NCI-H82 (cell line): ENCODE measurements around the gene TNC.

ENCODE experiments used
- DNase-seq: peaks from one replicate; lab custom pipeline; 2025; lab: John Stamatoyannopoulos, UW

Gene TNC

DNA sequence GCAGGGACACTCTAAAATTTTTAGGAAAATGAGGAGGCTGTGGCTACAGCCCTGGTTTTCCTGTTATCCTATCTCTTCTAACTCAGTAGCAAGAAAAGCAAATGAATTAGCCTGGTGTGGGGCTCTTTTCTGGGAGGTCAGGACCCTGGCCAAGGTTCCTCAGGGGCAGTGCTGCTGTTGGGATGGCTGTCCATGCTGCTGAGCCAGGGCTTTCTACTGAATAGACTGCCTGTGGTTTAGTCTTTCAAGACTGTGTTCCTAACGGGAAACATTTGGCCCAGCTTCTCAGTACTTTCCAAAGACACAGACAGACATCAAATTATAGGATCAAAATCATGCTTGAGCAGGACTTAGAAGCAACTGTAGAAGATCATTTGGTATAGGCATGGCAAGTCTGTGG is 18.1 kb downstream of the TNC start:
- DNase-seq = no peak

DNA sequence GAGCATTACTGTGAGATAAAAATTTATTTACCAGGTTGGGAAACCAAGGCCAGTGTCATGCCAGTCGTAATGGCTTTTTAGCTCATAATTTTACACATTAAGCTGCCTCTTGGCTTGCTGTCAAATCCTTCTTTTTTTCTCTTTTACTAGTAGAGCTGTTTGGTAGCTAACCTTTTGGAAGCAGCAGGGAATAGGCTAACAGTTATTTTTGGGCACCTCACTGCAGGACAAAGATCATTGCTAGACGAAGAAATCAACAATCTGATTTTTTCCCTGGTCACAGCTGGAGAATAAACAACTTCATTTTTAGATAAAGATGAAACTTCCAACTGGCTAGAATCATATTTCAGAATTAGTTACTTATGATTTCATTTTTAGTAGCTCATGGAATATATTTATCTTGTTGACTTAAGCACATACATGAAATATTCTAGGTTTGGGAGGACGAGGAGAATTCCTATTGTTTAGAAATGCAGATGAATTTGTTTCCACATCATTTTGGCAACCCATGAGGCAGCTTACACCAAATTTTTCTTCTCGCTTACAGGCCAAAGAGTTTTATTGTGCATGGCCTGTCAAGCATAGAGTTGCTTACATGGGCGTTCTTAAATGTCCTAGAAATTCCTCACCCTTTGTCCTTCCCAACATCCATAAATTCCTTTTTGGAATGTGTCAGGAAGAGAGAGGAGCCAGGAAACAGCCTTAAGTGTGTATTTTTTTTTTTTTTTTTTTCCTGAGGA is 19.6 kb downstream of the TNC start:
- no peak for DNase-seq

DNA sequence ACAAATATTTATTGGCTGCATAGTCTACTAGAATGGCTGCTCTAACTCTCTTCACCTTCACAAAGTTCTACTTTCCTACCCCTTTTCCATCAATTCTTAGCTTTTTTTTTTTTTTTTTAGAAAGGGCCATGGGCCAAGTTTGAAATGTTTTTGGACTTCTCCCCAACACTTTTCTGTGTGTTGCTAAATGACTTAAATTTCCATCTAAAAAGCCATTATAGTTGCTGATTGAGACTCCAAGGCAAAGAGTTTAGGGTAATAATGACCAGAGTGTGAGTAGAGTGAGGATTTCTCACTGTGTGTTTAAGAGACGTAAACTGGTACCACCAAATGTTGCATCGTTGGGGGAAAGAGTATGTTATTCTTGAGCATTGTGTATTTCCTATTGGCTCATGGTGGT is 24.4 kb downstream of the TNC start:
- no peak for DNase-seq

DNA sequence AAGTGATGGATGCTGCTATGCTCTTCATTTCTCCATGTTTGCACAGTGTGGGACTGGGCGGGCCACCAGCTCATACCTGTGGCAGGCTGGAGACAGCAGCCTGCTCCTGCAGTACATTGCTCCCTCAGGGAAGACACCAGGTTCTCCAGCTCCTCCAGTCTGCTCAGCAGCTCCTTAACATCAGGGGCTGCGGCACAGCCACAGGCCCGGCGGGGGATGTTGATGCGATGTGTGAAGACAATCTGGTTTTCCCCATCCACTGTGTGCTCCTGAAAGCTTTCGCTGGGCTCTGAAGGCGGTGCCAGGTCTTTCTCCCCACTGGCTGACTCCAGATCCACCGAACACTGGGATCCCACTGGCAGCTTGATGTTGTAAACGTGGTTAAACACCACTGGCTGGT is 27.5 kb downstream of the TNC start:
- no peak for DNase-seq

DNA sequence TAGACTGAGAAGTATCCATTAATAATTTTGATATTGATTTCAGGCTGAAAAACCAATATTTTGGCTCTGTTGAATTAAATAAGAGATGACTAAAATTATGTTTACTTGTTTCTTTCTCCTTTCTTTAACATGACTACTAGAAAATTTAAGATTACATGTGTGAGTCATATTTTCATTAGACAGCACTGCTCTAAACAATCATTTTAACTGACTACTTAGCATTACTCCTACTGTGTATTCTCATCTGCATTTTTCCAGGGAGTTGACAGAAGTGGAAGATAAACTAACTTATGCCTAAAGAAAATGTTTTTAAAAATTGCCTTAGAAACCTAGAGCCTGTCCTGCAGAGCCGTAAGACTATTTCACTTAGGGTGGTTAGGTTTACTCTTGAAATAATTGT is 29.1 kb downstream of the TNC start:
- no peak for DNase-seq

DNA sequence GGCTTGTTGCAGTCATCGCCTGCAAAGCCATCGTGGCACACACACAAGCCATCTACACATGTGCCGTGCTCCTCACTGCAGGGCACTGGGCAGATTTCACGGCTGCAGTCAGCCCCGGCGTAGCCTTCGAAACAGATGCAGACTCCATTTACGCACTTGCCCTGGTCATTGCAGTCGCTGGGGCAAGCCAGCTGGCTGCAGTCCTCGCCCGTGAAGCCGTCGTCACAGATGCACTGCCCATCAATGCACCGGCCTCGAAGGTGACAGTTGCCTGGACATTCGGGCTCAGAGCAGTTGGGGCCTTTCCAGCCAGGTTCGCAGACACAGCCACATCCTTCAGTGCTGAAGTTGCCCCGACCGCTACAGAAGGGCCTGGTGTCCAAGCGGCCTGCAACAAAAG is 31.1 kb downstream of the TNC start:
- DNase-seq = no peak

DNA sequence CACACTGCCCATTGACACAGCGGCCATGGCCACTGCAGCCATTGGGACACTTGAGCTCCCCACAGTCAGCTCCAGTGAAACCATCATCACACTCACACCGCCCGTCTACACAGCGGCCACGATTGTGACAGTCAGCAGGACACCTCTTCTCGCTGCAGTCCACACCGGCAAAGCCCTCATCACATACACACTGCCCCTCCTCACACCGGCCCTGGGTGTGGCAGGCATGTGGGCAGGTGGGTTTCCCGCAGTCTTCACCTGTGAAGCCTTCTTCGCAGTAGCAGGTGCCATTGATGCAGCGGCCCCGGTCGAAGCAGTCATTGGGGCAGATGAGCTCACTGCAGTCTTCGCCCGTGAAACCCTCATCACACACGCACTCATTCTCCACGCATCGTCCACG is 31.5 kb downstream of the TNC start:
- DNase-seq = no peak

DNA sequence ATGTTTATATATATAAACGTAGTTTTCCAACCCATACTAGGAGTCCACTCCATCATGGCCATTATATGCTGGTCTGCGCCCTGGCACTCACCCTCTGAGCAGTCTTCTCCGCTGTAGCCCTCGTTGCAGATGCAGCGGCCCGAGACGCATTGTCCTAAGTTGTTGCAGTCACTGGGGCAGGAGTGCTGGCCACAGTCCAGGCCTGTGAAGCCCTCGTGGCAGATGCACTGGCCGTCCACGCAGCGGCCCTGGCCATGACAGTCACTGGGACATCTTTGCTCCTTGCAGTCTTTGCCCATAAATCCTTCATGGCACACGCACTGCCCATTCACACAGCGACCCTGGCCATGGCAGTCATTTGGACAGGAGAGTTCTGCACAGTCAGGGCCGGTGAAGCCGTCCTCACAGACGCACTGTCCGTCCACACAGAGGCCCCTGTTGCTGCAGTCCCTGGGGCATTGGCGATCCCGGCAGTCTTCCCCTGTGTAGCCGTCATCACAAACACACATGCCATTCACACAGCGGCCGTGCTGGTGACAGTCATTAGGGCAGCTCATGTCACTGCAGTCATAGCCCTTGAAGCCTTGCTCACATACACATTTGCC is 32.1 kb downstream of the TNC start:
- no peak for DNase-seq

DNA sequence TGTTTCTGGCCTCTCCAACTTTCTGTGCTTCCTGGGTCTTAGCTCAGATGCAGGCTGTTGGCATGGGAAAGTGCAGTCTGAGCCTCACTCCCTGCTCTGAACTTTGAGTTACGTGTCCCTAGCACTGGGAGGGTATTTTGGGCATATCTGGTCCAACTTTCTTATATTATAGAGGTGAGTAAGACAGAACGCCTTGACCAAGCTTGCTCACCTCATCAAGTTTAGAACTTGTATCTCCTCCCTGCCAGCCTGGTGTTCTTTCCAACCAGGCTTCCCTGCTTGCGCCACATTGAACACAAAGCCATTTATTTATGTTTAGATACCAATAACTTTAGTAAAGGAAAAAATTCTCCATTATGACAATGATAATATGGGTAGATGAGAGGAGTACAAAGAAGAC is 33.2 kb downstream of the TNC start:
- DNase-seq = no peak

DNA sequence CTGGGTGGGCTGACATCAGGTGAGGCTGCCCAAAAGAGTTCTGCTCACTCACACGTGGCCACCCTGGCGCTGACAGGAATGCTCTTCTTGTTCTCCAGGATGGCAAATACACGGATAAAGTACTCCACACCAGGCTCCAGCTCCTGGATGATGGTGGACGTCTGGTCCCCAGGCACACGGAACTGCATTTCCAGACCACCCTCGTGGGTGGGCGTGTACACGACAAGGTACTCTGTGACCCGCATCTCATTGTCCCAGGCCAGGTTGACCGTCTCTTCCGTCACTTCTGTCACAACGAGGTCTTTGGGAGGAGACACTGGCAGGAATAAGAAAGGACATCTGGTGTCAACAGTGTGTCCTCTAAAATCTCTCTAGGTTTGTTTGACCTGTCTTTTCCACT is 33.8 kb downstream of the TNC start:
- no peak for DNase-seq

DNA sequence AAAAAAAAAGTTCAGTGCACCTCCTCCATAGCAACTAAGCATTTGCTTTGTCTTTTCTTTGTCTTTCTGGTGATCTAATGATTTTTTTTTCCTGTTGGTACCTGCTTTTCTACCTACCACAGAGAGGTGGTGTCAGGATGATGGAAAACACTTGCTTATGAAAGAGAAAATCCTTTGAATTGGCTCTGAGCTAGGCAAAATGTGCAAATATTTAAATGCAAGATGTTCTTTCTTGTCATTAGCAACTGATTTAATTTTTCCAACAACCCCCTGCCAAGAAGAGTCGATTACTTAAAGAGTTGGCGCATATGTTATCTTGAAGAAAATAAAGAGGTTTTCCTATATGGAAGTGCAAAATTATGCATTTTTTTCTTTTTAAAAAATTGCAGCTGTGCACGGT is 37.7 kb downstream of the TNC start:
- no peak for DNase-seq

DNA sequence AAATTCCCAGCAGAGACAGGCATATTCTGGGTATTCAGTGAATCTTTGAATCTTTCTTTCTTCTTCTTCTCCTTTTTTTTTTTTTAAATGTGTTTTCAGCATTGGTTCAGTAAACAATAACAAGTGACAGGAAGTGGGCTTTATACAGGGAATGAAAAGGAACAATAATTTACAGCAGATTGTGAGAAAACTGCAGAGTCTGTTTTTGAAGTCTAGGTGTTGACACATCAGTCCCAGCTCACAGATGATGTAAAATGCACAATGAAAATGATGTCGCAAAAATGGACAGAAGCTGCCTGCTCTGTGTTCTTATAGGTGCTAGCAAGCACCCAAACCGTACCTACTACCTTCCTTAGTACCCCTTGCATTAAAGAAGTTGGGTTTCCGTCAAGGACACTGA is 38.8 kb downstream of the TNC start:
- no peak for DNase-seq

DNA sequence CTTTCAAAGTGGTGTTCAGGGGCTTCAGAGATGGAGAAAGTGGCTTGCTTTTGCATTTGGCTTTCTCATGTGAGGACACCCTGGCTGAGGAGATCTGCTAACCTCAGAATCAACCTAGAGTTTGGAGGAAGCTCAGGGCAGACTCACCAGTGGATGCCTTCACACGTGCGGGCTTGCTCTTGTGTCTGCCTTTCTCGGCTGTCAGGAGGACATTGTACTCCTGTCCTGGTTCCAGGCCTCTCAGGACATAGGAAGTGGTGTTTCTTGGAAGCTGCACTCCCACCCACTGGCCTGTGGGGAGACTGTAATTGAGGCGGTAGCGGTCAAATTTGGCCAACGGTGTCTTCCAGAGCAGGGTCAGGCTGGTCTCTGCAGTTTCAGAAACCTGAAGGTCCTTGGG is 44.5 kb downstream of the TNC start:
- no peak for DNase-seq

DNA sequence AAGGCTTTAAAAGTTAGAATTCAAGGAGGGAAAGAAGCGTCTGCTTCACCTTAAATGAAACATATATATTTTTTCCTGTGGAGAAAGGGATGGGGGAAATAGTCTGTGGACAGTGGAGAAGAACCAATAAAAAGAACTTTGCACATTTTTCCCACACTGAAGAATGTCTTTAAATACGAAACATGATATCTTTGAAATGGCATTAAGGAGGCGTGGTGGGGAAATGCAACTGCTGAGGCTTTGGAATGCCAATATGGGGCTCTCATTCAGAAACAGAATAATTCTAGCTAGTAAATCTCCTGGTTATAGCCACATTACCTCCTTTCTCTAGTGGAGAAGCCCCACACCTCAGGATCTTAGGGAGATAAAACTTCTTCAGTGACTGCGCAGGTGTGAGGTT is 46.8 kb downstream of the TNC start:
- DNase-seq = no peak

DNA sequence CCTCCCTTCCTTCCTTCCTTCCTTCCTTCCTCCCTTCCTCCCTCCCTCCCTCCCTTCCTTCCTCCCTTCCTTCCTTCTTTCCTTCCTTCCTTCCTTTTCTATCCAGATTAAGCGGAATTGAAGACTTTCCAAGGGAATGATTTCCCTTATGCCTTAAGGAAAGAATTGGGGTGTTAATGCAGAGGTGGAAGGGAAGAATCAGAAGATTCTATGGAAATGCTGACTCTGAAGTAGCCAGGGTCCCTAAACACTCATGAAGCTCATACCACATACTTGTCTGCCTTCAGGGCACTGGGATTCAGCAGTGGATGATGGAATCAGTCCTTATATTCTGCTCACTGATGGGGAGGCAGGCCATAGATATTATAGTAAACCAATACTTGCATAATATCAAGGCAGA is 48.2 kb downstream of the TNC start:
- no peak for DNase-seq

DNA sequence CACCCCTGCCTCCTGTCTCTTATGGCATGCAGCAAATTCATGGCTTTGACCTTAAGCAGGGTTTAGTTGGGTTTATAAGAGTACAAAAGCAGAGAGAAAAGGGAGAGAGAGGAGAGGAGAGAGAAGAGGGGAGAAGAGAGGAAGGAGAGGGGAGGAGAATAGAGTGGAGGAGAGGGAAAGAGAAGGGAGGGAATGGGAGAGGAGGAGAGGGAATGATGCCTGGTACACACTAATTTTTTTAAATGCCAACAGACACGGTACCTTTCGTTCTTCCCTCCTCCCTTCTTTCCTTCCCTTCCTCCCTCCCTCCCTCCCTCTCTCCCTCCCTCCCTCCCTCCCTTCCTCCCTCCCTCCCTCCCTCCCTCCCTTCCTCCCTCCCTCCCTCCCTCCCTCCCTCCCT is 48.7 kb downstream of the TNC start:
- no peak for DNase-seq

DNA sequence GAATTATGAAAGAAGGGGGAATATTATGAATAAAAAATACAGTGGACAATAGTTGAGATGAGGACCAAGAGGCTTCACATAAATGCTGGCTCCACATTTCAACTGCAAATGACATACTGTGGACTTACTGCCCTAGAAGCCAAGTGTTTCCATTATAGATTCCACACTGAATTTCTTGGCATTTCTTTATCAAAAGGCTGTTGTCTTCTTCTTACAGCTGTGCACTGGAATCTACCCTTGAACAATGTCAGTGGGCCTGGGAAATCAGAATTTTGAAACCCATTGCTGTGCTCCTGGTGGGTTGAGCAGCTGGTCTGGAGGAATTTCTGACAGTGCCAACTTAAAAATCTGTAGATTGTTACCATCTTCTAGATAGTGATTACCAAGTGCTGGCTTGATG is 49.9 kb downstream of the TNC start:
- no peak for DNase-seq

DNA sequence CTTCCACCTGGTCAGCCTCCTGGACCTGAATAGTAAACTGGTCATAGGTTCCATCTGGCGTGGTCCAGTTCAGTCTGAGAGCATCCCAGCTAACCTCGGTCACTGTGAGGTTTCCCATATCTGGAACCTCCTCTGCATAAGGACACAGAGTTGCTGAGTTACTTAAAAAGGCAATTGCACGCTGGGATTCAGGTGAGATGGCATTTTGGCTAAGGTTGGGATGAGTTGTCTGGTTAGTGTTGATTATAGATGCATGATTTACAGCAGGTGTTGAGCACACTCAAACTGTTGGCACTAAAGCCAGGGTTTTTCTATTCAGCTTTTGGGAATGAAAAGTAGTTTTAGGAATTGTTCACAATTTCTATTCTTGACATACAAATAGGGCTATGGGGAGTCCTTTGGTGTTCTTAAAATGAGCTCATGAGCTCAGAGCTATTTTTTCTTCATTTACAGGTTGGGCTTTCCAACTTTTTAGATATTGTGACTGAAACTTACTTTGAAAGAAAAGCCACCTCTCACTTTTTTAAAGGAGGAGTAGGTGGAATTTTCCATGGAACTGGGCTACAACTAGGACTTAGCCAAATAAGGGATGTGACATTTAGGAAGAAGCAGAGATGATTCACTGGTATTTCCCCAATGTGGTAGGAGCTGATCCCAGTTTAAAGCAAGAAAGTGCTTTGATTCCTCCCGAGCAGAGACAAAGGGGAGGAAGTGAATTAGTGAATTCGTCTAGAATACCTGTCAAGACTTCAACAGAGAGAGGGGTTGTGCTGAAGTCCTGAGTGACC is 54.7 kb downstream of the TNC start:
- no peak for DNase-seq

DNA sequence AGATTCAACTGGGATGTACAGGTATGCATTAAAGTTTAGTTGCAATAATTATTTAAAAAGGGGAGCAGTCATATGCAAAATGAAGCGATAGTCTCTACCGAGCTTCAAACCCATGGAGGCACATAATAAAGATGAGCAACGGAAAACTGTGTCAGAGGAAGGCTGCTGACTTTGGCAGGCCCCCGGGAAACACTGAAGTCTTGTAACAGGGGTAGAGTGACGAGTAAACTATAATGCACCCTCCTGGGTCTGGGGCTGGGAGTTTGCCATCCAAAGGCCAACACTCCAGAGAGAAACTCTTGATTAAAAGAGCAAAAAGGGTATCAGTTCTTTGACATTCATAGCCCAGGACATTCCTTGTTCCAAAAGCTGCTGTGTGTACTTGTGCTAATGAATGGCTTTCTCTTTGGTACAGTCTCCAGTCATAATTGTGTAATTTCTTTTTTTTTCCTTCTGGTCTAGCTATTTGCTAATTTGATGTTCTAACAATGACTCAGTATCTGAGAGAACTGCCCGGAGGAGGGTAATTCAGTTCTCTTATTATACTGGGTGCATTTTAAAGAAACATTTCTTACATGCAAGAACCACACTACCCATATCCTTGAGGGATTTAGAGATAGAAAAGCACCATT is 59.2 kb downstream of the TNC start:
- no peak for DNase-seq

DNA sequence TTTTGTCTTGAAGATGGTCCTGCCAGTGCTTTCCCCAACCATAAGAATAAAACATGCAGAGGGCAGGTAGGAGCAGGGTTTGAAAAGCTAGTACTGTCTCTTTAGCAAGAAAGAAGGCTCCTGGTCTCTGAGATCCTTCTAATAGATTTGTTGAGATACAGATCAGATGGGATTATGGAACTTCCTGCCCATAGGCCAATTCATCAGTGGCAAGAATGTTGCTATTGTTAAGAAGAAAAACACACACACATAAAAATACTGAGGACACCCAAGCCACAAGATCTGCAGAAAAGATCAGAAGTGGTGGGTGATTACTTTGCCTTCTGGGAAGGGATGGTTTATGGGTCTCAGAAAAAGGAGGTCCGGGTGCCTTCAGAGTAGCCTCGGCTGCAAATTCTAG is 59.8 kb downstream of the TNC start:
- DNase-seq = no peak

DNA sequence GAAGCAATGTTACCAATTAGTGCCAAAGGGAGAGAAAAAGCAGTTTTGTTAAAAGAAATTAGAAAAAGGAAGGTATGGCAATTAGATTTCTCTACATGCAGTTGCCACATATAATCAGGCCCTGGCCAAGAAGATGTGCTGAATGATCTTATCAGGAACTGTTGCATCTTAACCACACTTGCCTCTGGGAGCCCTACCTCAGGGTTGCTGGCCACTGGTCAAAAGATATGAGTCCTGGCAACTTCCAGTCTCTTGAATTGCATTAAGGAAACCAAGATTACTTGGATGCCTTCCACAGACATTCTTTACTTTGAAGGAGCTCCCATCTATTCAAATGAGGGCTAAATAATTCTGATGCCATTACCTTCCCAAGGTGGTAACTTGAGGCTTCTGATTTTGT is 60.4 kb downstream of the TNC start:
- DNase-seq = no peak

DNA sequence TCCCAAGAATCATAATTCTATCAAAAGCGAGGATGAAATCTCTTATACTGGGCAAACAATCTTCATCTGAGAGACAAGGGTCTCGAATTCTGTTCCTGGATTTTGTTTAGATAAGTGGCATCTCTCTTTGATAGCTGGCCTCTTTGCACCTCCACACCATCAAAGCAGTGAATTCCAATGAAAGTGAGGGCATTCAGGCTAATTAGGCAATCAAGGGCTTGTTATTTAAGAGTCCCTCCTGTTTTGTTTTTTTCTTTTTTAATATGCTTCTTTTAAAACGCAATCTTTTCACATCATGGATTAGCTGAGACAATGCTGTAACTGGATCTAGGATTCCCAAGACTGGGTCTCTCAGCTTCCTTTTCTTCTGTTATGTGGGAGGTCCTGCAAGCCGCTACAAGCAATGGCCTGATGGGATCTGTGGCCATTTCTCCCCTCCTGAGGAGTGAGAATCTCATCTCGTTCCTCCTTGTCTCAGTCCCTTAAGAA is 67.9 kb downstream of the TNC start:
- DNase-seq = no peak

DNA sequence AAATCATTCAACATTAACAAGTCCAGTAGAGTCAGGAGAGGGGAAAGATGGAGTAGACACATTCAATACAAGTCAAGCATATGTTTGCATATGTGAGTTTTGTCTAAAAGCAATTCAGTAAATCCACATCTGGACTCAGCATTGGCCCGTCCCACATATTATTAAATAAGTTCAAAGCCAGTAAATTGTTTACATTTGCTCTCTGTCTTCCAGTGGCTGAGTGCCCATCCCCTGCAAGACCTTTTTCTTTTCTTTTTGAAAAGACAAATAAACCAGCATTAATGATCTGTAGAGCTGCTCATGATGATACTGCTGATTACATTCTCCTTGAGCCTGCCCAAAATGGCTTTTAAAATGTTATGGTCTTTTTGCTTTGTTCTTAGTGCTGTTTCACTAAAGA is 71.1 kb downstream of the TNC start:
- no peak for DNase-seq
